H1 (cell line): ENCODE data around the gene TNNT3. TPM values are rescaled to one million over a fixed set of nuclear protein-coding genes. Genes with fewer than 3 reads are reported as not detected.

ENCODE experiments used
- CTCF ChIA-PET: fragments of 300-600 bp; sonication (Branson Sonifier 250); formaldehyde crosslinking; loops from one replicate; lab custom pipeline; 2021; ENCODE audit not compliant: partially characterized antibody; lab: Charles Lee
- POLR2A ChIA-PET: fragments of 300-600 bp; sonication (Branson Sonifier 250); formaldehyde crosslinking; loops from one replicate; lab custom pipeline; 2021; ENCODE audit warnings: inconsistent platforms; ENCODE audit not compliant: partially characterized antibody; lab: Charles Lee
- DNase-seq, 2 experiments: peaks; one replicate each; pipeline versions ENCODE4 v3.0.0 to v3.0.0-alpha.2; 2010 to 2022; ENCODE audit warnings: low spot score in 2 of 2, low read depth in 1 of 2, mixed read lengths in 1 of 2
- FAIRE-seq: peaks from 2 replicates; lab custom pipeline; 2011; peaks lifted over from hg19 to GRCh38; lab: Jason Lieb, UNC
- H2AFZ ChIP-seq: 2 replicates; pipeline ENCODE4 v1.8.1; 2012; ENCODE audit warnings: low read length, inconsistent platforms
- H2AK5ac ChIP-seq: 2 replicates; pipeline ENCODE4 v1.6.1; 2013; ENCODE audit warnings: low read depth, low read length
- H2BK120ac ChIP-seq: replicated peaks from 2 replicates; pipeline ENCODE3; 2013; ENCODE audit warnings: low read depth, low read length, inconsistent platforms
- H2BK12ac ChIP-seq: 2 replicates; pipeline ENCODE4 v1.6.1; 2013; ENCODE audit warnings: low read depth, low read length
- H2BK15ac ChIP-seq: 2 replicates; pipeline ENCODE4 v1.6.1; 2013; ENCODE audit warnings: low read length
- H2BK20ac ChIP-seq: 2 replicates; pipeline ENCODE4 v1.6.1; 2013; ENCODE audit warnings: low read length
- H2BK5ac ChIP-seq: 2 replicates; pipeline ENCODE4 v1.6.1; 2013; ENCODE audit warnings: low read depth, low read length
- H3K14ac ChIP-seq: 2 replicates; pipeline ENCODE4 v1.6.1; 2013; ENCODE audit warnings: inconsistent platforms; ENCODE audit not compliant: insufficient read length
- H3K18ac ChIP-seq: 2 replicates; pipeline ENCODE4 v1.6.1; 2013; ENCODE audit warnings: low read length; ENCODE audit errors: extremely low read depth
- H3K23ac ChIP-seq: 2 replicates; pipeline ENCODE4 v1.6.1; 2013; ENCODE audit warnings: inconsistent platforms; ENCODE audit not compliant: insufficient read length
- H3K23me2 ChIP-seq: 2 replicates; pipeline ENCODE4 v1.6.1; 2013; ENCODE audit warnings: low read depth, low read length
- H3K27ac ChIP-seq: 2 replicates; pipeline ENCODE4 v1.6.1; 2011; ENCODE audit warnings: low read depth, low read length, inconsistent platforms
- H3K27me3 ChIP-seq, 4 experiments: replicated peaks in 1 of 4; 1 replicate in 1 of 4; 2 replicates in 3 of 4; pipeline versions ENCODE4 v1.6.1 to v1.8.1; 2011 to 2013; ENCODE audit warnings: low read length in 3 of 4, mild to moderate bottlenecking in 3 of 4, inconsistent platforms in 2 of 4, mixed read lengths in 2 of 4, moderate library complexity in 1 of 4; ENCODE audit not compliant: control insufficient read depth in 3 of 4, insufficient read depth in 3 of 4; ENCODE audit errors: extremely low read depth in 1 of 4
- H3K36me3 ChIP-seq, 4 experiments: 2 replicates each; pipeline versions ENCODE4 v1.6.1 to v1.8.1; 2011 to 2013; ENCODE audit warnings: mild to moderate bottlenecking in 4 of 4, low read length in 3 of 4, moderate library complexity in 2 of 4, control low read depth in 1 of 4, inconsistent platforms in 1 of 4; ENCODE audit not compliant: insufficient read depth in 4 of 4, control insufficient read depth in 2 of 4
- H3K4ac ChIP-seq: replicated peaks from 2 replicates; pipeline ENCODE3; 2013; ENCODE audit warnings: low read length, low read depth, mixed read lengths, inconsistent platforms; ENCODE audit not compliant: insufficient read length
- H3K4me1 ChIP-seq, 4 experiments: replicated peaks in 1 of 4; 1 replicate in 1 of 4; 2 replicates in 3 of 4; pipeline versions ENCODE4 v1.6.1 to v1.8.1; 2011 to 2013; ENCODE audit warnings: low read length in 3 of 4, inconsistent platforms in 2 of 4, mixed read lengths in 1 of 4; ENCODE audit not compliant: insufficient read depth in 4 of 4, control insufficient read depth in 3 of 4
- H3K4me2 ChIP-seq, 2 experiments: 2 replicates each; pipeline versions ENCODE4 v1.6.1 to v1.8.1; 2011 to 2013; ENCODE audit warnings: low read depth in 2 of 2, low read length in 2 of 2, control low read depth in 1 of 2, inconsistent platforms in 1 of 2, mild to moderate bottlenecking in 1 of 2; ENCODE audit not compliant: insufficient read depth in 1 of 2
- H3K4me3 ChIP-seq, 4 experiments: fragments of 200-600, 300-600 bp in 1 of 4; sonication (generic), shearing (Covaris generic), sonication (Bioruptor Twin) in 1 of 4; 2 replicates each; pipeline versions ENCODE4 v1.5.1 to v1.8.1; 2011 to 2016; ENCODE audit warnings: low read length in 4 of 4, low read depth in 3 of 4, control low read depth in 2 of 4, inconsistent platforms in 2 of 4, mild to moderate bottlenecking in 2 of 4, mixed read lengths in 1 of 4, moderate library complexity in 1 of 4; ENCODE audit not compliant: insufficient read depth in 2 of 4; ENCODE audit errors: extremely low read depth in 1 of 4
- H3K56ac ChIP-seq: replicated peaks from 2 replicates; pipeline ENCODE3; 2013; ENCODE audit warnings: low read depth, mild to moderate bottlenecking, mixed read lengths, low read length, inconsistent platforms; ENCODE audit not compliant: insufficient read length
- H3K79me1 ChIP-seq: 2 replicates; pipeline ENCODE4 v1.6.1; 2013; ENCODE audit warnings: low read depth, low read length, control low read depth
- H3K79me2 ChIP-seq, 2 experiments: 2 replicates each; pipeline versions ENCODE4 v1.6.1 to v1.8.1; 2012 to 2013; ENCODE audit warnings: low read length in 2 of 2, mild to moderate bottlenecking in 2 of 2, inconsistent platforms in 1 of 2; ENCODE audit not compliant: insufficient read depth in 2 of 2, control insufficient read depth in 1 of 2
- H3K9ac ChIP-seq, 4 experiments: replicated peaks in 1 of 4; 1 replicate in 1 of 4; 2 replicates in 3 of 4; pipeline versions ENCODE4 v1.6.1 to v1.8.1; 2011 to 2013; ENCODE audit warnings: low read depth in 3 of 4, low read length in 3 of 4, control low read depth in 2 of 4, mild to moderate bottlenecking in 2 of 4, moderate library complexity in 2 of 4, inconsistent platforms in 1 of 4; ENCODE audit errors: extremely low read depth in 1 of 4
- H3K9me3 ChIP-seq, 2 experiments: 2 replicates each; pipeline versions ENCODE4 v1.6.1 to v1.8.1; 2012 to 2013; ENCODE audit warnings: mild to moderate bottlenecking in 2 of 2, moderate library complexity in 2 of 2, control low read depth in 1 of 2, inconsistent platforms in 1 of 2, low read depth in 1 of 2, low read length in 1 of 2, mixed read lengths in 1 of 2; ENCODE audit not compliant: insufficient read depth in 2 of 2
- H4K20me1 ChIP-seq, 2 experiments: replicated peaks in 1 of 2; 2 replicates each; pipeline versions ENCODE3 to v1.8.1; 2011 to 2013; ENCODE audit warnings: inconsistent platforms in 2 of 2, low read length in 2 of 2, mild to moderate bottlenecking in 1 of 2; ENCODE audit not compliant: insufficient read depth in 2 of 2, control insufficient read depth in 1 of 2
- H4K5ac ChIP-seq: 2 replicates; pipeline ENCODE4 v1.6.1; 2013; ENCODE audit warnings: low read length, low read depth, mixed read lengths, inconsistent platforms; ENCODE audit not compliant: insufficient read length
- H4K8ac ChIP-seq: 2 replicates; pipeline ENCODE4 v1.8.0; 2013; ENCODE audit warnings: mild to moderate bottlenecking, moderate library complexity, low read length, inconsistent platforms; ENCODE audit not compliant: insufficient read depth; ENCODE audit errors: extremely low read depth
- H4K91ac ChIP-seq: replicated peaks from 2 replicates; pipeline ENCODE3; 2013; ENCODE audit warnings: low read length, mixed read lengths, inconsistent platforms; ENCODE audit not compliant: insufficient read length
- CBX5 ChIP-seq: fragments of 300-800, 300-1000 bp; sonication (generic); IDR thresholded peaks from 2 replicates; pipeline ENCODE4 v1.7.1; 2016; ENCODE audit warnings: antibody characterized with exemption, low read length, low read depth
- CREB1 ChIP-seq: IDR thresholded peaks from 2 replicates; pipeline ENCODE4 v1.6.1; 2012; ENCODE audit warnings: inconsistent platforms
- CTCF ChIP-seq, 3 experiments: IDR thresholded peaks; 1 replicate in 2 of 3; 2 replicates in 1 of 3; pipeline versions ENCODE4 v1.5.1 to v1.6.1; 2011; ENCODE audit warnings: low read length in 3 of 3, mild to moderate bottlenecking in 3 of 3, inconsistent platforms in 2 of 3, low read depth in 1 of 3, moderate library complexity in 1 of 3; ENCODE audit not compliant: insufficient read depth in 1 of 3; ENCODE audit errors: control extremely low read depth in 1 of 3
- KDM5A ChIP-seq: fragments of 200-600 bp; IDR thresholded peaks from 2 replicates; pipeline ENCODE4 v1.7.1; 2012; ENCODE audit warnings: mild to moderate bottlenecking, low read length, inconsistent platforms, mixed read lengths
- POLR2A ChIP-seq, 2 experiments: IDR thresholded peaks; 1 replicate in 1 of 2; 2 replicates in 1 of 2; pipeline ENCODE4 v1.6.1; 2011; ENCODE audit warnings: low read depth in 2 of 2, low read length in 2 of 2, mild to moderate bottlenecking in 2 of 2; ENCODE audit errors: control extremely low read depth in 1 of 2
- POLR2AphosphoS5 ChIP-seq: IDR thresholded peaks from 2 replicates; pipeline ENCODE4 v1.6.1; 2011; ENCODE audit warnings: low read depth, low read length
- SAP30 ChIP-seq: fragments of 300-600 bp; sonication (generic); IDR thresholded peaks from 2 replicates; pipeline ENCODE4 v1.7.1; 2012; ENCODE audit warnings: low read length, moderate library complexity, mild to moderate bottlenecking, inconsistent platforms; ENCODE audit not compliant: insufficient read depth, insufficient replicate concordance
- TBP ChIP-seq: IDR thresholded peaks from 2 replicates; pipeline ENCODE4 v1.6.1; 2011; ENCODE audit warnings: low read depth, low read length, improper control_type of control experiment
- WGBS, 2 experiments: shearing (Covaris generic) in 1 of 2; methylation state at CpG; one replicate each; pipeline versions ENCODE4 v1.1.6 to v1.1.7; 2013 to 2015; ENCODE audit warnings: low lambda C conversion rate in 2 of 2, mixed read lengths in 2 of 2, inconsistent platforms in 1 of 2, low coverage in 1 of 2, missing lambda C conversion rate in 1 of 2; ENCODE audit not compliant: insufficient replicate concordance in 2 of 2, insufficient coverage in 1 of 2, insufficient read length in 1 of 2; ENCODE audit errors: extremely low coverage in 1 of 2, missing lambda C conversion rate in 1 of 2; 5-methylcytosine and 5-hydroxymethylcytosine counted together
- polyA plus RNA-seq, 7 experiments: library from polyadenylated mRNA; depleted of rRNA in 3 of 7; stranded (reverse) in 5 of 7; unstranded in 2 of 7; fragments of >200 nt in 5 of 7; fragments of 200-250 nt in 2 of 7; gene quantifications; 1 replicate in 5 of 7; 2 replicates in 1 of 7; 4 replicates in 1 of 7; pipeline versions ENCODE4 v1.2.1 to v1.2.3, GENCODE V29; 2011 to 2013; ENCODE audit warnings: missing spikeins in 2 of 7, mixed read lengths in 2 of 7
- total RNA-seq: library from RNA; stranded (reverse); fragmentation: NEBNext Ultra II Directional; extraction: Animal tissue kit (Norgen Biotek cat#: 25700); gene quantifications from 2 replicates; pipeline ENCODE4 v1.2.1, GENCODE V29; 2021

Gene TNNT3
- total and polyA plus RNA-seq, 2 of the 8 experiments (the other 6 are each of a cell fraction or from before 2014, with no cell fraction given): not detected

- Histone ChIP-seq H3K4me2 (no peak overlapping the region), H3K79me1 (no peaks in the 10 kb centered on the region), H3K27ac (no peak overlapping the region), H3K23ac (no peak overlapping the region), H2BK120ac (no peak overlapping the region), H2BK20ac (no peak overlapping the region), H2BK5ac (no peak overlapping the region), H2AK5ac (no peak overlapping the region), H4K8ac (no peak overlapping the region), H3K9ac (no peak overlapping the region), H3K9me3 (no peaks in the 10 kb centered on the region), H3K14ac (no peak overlapping the region), H3K4me1 (peaks cover 0 to 3% (median 0%) of the 10 kb centered on the region in 4 experiments; a peak in 3 of 7 replicates), H3K36me3 (no peaks in the 10 kb centered on the region), H3K79me2 (no peaks in the 10 kb centered on the region), H3K23me2 (no peaks in the 10 kb centered on the region), H4K20me1 (no peaks in the 10 kb centered on the region), H3K27me3 (no peaks in the 10 kb centered on the region), H3K4me3 (no peak overlapping the region), H2AFZ (no peak overlapping the region), H3K4ac (no peak overlapping the region), H2BK12ac (no peak overlapping the region), H4K5ac (no peak overlapping the region), H2BK15ac (no peak overlapping the region), H3K56ac (no peak overlapping the region)
- POLR2A ChIA-PET: no interaction called here
- CTCF ChIA-PET: interaction anchor here (0.9 to 1.1 kb wide), 2 partner anchors 44 to 48 kb away, joined by 3 read pairs; no protein-coding TSS in a partner anchor
- no peak for DNase-seq
- TF ChIP-seq POLR2A (IDR thresholded peaks at IDR 0.05; ENCODE audit: control extremely low read depth in 1 of 2, low read depth in 2 of 2, low read length in 2 of 2): no peak
- no peak for TF ChIP-seq POLR2AphosphoS5
- no peak for TF ChIP-seq TBP
- TF ChIP-seq SAP30: no peak
- no peak for TF ChIP-seq CBX5
- no peak for TF ChIP-seq KDM5A
- no peak for TF ChIP-seq CTCF (IDR thresholded peaks at IDR 0.05; ENCODE audit: control extremely low read depth in 1 of 3, insufficient read depth in 1 of 3, low read depth in 1 of 3, low read length in 3 of 3)
- TF ChIP-seq CREB1: no peak
- TF ChIP-seq, all 59 proteins: peak for 0
- Histone ChIP-seq H4K91ac (no peak overlapping the region), H3K18ac (no peak overlapping the region)
- FAIRE-seq: no peak
- WGBS, 2 experiments: 85% methylated on average over 17 of the region's 23 CpGs; no CpG with 5 or more reads in 1 of the 2 experiments
Measured at GRCh38 chr11:1925373-1926155, 6.1 kb downstream of the TNNT3 start.
